NCI-H1092 treated with DMSO at 0.1 percent for 48 hours (cell line): ENCODE data around the gene LCNL1.

Experiments used
- DNase-seq: peaks from one replicate; lab custom pipeline; 2025; lab: John Stamatoyannopoulos, UW

Gene LCNL1

GRCh38 chr9:137012694-137013570, 30.1 kb downstream of the LCNL1 start:
- DNase-seq: no peak

GRCh38 chr9:137013571-137013940, 30.8 kb downstream of the LCNL1 start:
- no peak for DNase-seq

- no peak for DNase-seq
These were observed 31.4 kb downstream of the LCNL1 start for GRCh38 chr9:137014166-137014565.

DNA sequence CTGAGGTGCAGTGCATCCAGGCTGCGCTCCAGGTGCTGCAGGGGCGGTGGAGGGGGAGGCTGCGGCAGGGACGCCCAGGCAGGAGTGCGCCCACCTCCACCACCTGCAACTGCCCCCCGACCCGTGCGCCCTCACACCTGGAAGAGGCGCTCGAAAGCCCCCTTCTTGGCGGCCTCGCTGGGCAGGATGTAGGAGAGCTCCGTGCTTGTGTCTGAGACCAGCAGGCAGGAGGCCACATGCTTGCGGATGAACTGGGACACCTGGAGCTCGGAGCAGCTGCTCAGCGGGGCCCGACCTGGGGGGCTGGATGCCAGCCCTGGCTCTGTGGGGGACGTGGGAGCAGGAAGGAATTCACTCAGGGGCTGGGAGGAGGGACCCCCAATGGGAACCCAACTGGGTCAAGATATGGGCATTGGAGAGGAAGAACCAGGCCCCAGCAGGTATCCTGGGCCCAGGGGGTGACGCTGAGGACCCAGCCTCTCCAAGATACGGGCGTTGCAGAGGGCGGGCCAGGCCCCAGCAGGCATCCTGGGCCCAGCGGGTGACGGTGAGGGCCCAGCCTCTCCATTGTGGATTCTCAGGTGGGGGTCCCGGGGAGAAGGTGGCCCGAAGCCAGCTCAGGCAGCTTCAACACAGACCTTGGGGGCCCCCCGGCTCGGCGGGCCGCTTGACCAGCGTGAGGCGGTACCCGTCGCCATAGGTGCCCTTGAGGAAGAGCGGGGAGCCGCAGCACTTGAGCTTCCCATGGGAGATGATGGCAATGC, 32.2 kb downstream of the LCNL1 start:
- no peak for DNase-seq

GRCh38 chr9:137015540-137015930, 32.7 kb downstream of the LCNL1 start:
- DNase-seq: no peak

- DNase-seq: no peak
These were observed 33.2 kb downstream of the LCNL1 start for GRCh38 chr9:137015976-137016375.

DNA sequence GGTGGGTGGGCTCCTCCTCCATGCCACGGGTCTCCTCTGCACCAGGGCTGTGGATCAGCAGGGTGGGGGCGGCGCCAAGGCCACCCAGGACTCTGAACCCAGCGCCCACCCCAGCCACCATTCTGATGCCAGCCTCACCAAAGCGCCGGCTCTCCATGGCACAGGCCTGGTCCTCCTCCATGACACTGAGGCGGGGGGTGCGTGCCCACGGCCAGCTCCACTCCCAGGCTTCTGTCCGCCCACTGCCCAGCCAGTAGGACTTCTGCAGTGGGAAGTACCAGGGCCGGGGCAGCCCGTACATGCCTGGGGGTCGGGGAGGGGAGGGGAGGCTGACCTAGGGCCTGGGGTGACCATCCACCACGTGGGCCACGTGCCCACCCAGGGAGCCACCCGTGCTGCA, 33.6 kb downstream of the LCNL1 start:
- DNase-seq: no peak

GRCh38 chr9:137017071-137017470, 34.3 kb downstream of the LCNL1 start:
- no peak for DNase-seq

DNA sequence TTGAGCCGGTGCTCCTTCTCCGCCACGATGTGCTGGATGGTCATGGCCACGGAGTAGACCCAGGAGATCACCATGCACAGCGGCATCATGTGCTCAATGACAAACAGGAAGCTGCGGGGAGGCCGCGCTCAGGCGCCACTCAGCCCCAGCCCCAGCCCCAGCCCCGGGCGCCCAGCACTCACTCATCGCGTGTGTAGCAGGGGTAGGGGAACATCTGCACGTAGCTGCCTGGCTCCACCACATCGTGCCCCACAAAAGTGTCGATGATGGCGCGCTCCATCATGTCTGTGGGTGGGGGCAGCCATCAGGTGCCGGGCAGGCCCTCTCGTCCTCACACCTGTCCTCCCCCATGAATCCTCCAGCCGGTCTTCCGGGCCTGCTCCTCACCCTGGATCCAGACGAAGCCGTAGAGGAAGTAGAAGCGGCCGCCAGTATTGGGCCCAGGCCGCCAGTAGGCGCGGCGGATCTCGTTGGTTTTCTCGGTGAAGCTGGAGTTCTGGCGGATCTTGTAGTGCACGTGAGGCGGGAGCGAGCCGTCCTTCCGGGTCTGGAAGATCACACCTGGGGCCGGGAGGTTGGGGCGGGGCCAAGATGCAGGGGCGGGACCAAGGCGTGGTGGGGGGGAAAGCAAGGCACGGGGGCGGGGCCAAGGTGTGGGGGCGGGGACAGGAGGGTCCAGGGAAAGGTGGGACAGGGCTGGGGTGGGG, 35.2 kb downstream of the LCNL1 start:
- no peak for DNase-seq

DNA sequence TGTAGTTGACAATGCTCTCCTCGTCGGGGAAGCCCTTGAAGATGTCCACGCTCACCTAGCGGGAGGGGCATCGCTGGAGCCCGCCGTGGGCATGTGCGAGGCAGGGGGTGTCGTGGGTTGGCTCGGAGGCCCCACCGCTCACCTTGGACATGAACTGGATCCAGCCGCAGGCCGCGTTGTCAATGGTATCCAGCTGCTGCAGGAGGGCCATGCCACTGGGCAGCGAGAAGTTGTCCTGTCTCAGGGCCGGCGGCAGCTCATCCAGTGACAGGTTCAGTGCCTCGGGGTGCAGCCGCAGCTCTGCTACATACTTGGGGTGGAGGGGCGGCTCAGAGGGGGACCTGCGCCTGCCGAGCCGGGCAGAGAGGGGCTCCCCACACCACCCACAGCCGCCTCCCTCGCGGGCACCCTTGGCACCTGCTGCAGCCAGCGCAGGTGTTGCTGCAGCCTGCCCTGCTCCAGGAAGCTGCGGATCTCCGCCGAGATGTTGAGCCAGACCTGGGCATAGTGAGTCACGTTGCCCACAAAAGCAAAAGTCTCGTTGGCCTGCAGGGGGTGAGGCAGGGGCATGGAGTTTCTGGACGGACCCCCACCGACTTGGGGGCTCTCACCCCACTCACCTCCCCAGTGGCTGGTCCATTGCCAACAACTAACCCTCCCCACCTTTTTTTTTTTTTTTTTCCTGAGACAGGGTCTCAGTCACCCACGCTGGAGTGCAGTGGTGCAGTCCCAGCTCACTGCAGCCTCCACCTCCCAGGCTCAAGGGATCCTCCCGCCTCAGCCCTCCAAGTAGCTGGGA, 36.2 kb downstream of the LCNL1 start:
- no peak for DNase-seq

DNA sequence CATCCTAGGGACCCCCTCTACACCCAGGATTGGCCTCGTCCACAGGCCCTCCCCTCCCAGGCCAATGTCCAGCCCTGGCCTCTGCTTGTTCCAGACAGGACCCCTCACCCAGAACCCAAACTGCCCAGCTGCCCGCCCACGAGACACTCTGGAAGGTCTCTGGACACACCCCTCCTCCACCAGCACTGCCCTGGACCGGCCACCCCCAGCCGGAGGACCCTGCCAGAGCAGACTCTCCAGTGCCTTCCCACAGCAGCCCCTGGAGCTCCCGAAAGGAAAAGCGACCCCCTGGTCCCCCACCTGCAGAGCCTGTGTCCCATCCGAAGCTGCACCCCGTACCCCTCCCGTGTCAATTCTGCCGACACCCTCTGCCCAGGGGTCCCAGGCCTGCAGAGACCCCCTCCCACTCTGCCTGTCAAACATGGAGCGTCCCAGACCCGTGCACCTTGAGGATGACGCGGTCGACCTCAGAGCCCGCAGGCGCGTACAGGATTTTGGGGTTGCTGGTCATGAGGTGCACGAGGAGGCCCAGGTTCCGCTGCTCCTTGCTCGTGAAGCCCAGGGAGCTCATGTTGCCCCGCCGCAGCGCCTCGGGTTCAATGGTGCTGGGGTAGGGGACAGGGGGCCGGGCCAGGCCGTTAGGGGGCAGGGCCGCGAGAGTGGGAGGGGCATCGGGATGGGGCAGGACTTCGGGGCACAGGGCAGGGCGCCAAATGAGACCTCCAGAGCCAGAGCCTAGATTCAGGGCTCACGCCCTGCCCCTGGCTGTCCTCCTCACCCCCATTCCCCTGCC, 37.3 kb downstream of the LCNL1 start:
- no peak for DNase-seq

DNA sequence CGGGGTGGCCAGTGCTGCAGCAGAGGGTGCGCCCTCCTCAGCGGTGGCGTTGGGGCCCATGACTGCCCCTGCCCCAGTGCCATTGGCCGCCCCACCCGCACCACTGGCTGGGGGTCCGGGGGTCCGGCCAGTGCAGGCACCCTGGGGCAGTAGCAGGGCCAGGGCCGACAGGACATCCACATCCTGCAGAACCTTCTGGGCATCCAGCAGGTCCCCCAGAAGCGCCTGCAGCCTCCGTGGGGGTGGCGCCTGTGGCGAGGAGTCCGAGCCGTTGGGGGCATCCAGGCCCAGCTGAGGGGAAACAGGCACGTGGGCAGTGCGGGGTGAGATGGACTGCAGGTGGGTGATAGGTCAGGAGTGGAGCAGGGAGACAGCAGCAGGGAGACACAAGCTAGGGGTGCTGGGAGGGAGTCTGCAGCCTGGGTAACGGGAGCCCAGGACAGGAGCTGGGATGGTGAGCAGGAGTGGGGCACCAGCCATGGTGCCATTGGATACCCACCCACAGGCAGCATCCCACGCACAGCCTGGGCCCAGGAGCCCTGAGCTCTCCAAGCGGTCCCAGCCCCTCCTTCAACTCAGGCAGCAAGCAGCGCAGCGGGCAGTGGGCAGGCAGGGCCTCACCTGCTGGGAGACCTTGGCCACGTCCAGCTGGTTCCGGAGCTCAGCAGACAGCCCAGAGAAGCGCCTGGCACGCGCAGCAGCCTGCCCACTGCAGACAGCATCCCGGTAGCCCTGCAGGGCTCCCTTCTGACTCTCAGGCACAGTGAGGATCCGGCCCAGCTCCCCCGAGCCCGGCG, 38.2 kb downstream of the LCNL1 start:
- no peak for DNase-seq

DNA sequence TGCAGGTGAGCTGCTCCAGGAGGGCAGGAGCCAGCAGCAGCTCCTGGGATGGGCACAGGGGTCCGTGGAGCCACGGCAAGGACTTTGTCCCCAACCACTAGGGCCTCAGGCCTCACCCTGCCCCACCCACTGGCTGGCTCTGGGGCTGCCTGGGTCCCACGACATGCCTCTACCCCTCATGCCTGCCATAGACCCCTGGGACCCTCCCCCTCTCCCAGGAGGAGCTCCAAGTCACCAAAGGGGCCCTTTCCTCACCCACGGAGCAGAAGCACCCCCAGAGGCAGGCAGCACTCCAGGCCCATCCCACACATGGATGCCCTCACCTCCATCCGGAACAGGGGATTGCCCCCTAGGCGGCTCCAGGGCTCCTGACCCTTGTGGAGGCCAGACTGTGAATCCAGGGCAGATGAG, 38.8 kb downstream of the LCNL1 start:
- DNase-seq: no peak

DNA sequence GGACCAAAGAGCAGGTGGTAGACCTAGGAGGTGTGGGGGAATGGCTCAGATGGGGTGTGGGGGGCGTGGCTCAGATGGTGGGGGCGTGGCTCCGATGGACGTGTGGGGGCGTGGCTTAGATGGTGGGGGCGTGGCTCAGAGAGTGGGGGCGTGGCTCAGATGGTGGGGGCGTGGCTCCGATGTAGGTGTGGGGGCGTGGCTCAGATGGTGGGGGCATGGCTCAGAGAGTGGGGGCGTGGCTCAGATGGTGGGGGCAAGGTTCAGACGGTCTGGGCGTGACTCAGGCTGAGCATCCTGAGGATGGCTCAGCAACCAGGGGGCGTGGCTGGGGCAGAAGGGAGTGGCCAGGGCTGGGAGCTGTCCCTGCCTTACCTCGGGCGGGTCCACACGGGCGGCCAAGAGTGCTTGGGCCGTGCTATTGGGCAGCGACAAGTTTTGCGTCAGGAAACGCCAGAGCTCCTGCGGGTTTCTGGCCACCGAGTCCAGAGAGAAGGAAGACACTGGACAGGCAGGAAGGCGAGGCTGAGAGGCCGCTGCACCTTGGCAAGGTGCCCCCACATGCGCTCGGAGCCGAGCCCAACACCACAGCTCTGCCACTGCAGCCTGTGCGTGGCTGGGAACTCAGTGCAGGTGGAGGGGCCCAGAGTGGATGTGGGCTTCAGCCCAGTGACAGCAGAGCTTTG, 39.3 kb downstream of the LCNL1 start:
- DNase-seq: no peak

GRCh38 chr9:137022662-137023008, 39.8 kb downstream of the LCNL1 start:
- no peak for DNase-seq

DNA sequence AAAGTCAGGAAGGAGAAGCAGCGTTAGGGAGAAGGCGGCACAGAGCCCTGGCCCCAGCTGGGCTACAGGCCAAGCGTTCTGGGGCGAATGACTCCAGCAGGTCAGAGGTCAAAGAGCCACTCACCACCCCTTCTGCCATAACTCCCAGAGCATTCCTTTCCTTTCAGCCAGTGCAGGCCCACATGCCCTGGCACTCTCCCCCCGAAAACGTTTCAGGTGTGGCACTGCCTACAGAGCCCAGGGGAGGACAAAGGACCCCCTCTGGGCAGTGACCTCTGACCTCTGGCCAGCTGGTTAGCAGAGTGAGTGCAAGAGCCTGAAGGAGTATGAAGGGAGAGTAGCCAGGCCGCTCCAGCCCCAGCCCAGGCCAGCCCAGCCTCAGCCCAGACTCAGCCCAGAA, 40.4 kb downstream of the LCNL1 start:
- no peak for DNase-seq

DNA sequence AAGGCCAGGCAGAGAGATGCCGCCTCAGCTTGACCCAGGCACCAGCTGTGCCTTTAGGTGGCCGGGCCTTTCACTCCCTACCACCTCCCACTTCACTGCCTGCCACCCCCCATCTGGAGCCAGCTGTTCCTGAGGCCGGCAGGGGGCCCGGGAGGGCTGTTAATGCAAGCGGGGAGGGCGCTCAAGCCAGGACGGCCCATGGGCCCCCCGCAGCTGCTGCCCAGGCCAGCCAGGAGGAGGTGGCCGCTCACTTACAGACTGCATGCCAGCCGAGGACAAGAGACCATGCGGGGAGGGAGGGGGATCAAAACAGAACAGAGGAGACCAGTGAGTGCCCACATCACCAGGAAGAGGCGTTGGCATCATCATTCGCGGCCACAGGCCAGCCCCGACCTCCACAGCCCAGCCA, 40.8 kb downstream of the LCNL1 start:
- DNase-seq: no peak

DNA sequence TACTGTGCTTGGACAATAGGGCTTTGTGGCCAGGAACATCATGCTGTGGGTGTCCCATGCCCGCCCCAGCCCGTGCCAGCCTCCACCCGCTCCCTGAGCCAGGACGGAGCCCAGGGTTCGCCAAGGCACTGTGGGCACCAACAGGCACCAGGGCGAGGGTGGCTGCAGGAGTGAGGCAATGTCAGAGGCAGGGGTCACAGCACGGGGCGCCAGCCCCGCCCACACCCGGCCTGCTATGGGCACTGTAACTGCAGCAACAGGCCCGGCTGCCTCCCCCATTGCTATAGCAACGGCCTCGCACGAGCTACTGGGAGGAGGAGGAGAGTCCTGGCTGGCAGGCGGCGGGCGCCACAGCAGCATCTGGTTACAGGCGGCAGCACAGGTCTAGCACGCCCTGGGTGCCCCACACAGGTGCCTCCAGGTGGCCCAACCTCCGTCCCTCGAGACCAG, 42.7 kb downstream of the LCNL1 start:
- DNase-seq: peak; percentile 21

DNA sequence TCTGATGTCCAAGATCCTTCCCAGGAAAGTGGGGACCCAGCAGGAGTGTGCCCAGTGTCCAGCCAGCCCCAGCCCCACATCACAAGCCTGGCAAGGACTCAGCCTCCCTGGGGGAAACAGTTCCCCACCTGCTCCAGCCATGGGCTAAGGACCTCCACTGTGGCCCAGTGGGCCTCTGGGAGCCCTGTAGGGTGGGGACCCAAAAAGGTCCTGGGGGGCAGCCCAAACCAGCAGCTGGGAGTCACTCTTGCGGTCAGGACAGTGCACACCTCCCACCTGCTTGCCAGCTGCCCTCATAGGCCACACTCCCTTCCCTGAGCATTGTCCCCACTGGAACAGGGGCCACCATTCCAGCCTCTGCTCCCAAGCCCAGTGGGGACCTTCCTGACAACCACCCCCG, 43.6 kb downstream of the LCNL1 start:
- no peak for DNase-seq

DNA sequence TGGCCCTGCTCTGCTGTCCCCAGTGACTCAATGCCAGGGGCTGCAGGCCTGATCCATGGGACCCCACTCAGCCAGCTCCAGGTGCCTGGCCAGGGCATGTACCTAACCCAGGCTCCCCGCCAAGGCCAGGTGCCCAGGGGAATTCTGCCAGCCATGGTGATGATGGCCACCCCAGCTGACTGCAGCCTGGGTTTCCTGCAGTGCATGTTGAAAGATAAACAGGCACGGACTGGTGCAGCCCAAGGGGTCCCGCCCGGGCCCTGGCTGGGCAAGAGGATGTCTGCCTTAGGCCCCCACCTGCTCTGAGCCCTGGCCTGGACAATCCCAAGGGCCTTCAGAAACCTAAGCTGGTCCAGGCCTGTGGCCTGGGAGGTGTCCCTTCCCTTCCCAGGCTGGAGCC, 44.0 kb downstream of the LCNL1 start:
- peak; percentile 22 for DNase-seq
